ENCODE data around the gene TECPR2. TPM values are rescaled to one million over a fixed set of nuclear protein-coding genes. Genes with fewer than 3 reads are reported as not detected.

TECPR2 gene
- total and polyA plus RNA-seq, 10 of the 15 experiments (the other 5 are each of a cell fraction or from before 2014, with no cell fraction given): 0.15 to 10.0 (median 3.0) TPM

DNA sequence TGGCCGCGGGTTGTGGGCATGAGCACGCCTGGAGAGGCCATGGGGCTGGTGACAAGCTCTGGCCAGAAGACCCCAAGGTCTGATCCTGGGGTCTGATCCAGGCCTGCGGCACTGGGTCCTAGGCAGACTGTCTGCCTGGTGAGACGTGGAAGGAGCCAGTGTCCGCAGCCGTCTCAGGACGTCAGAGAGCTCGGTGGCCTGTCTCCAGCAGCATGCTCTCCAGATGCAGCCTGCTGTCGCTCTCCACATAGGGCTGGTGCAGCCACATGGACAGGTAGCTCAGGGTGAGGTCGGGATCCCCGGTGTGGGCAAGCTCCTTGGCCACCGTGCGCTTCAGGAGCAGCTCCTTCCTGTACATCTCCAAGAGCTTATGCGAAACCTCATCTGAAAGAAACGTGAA is 14.4 kb upstream of the TECPR2 start:
- H3K4me3 ChIP-seq: no peak overlapping the region
- RAD21 ChIA-PET (ENCODE audit: unreplicated experiment): no interaction called here
- TF ChIP-seq MXI1 (IDR thresholded peaks at IDR 0.05; ENCODE audit: low read depth, low read length) (no peak), EZH2 (IDR thresholded peaks at IDR 0.05; ENCODE audit: borderline replicate concordance, control insufficient read depth, low read depth, low read length) (no peak), CREM (IDR thresholded peaks at IDR 0.05; ENCODE audit: low read depth) (no peak), ATF7 (IDR thresholded peaks at IDR 0.05; ENCODE audit: low read depth) (no peak), MYC (IDR thresholded peaks at IDR 0.05; ENCODE audit: insufficient read depth, insufficient read length, insufficient replicate concordance, low read length, severe bottlenecking) (no peak)
- TF ChIP-seq, protein P1, sequence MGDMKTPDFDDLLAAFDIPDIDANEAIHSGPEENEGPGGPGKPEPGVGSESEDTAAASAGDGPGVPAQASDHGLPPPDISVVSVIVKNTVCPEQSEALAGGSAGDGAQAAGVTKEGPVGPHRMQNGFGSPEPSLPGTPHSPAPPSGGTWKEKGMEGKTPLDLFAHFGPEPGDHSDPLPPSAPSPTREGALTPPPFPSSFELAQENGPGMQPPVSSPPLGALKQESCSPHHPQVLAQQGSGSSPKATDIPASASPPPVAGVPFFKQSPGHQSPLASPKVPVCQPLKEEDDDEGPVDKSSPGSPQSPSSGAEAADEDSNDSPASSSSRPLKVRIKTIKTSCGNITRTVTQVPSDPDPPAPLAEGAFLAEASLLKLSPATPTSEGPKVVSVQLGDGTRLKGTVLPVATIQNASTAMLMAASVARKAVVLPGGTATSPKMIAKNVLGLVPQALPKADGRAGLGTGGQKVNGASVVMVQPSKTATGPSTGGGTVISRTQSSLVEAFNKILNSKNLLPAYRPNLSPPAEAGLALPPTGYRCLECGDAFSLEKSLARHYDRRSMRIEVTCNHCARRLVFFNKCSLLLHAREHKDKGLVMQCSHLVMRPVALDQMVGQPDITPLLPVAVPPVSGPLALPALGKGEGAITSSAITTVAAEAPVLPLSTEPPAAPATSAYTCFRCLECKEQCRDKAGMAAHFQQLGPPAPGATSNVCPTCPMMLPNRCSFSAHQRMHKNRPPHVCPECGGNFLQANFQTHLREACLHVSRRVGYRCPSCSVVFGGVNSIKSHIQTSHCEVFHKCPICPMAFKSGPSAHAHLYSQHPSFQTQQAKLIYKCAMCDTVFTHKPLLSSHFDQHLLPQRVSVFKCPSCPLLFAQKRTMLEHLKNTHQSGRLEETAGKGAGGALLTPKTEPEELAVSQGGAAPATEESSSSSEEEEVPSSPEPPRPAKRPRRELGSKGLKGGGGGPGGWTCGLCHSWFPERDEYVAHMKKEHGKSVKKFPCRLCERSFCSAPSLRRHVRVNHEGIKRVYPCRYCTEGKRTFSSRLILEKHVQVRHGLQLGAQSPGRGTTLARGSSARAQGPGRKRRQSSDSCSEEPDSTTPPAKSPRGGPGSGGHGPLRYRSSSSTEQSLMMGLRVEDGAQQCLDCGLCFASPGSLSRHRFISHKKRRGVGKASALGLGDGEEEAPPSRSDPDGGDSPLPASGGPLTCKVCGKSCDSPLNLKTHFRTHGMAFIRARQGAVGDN (IDR thresholded peaks at IDR 0.05): no peak
- H2AFZ ChIP-seq (ENCODE audit: control insufficient read depth, low read depth, low read length): no peak overlapping the region
- no peaks in the 10 kb centered on the region; the same call in 1 of the 2 replicates for H3K4me1 ChIP-seq (ENCODE audit: control insufficient read depth, insufficient read depth, low read length)
- WGBS (ENCODE audit: insufficient coverage, insufficient replicate concordance, low lambda C conversion rate, missing lambda C conversion rate): 91% methylated on average over 16 of the region's 16 CpGs
- no peak overlapping the region for H3K27ac ChIP-seq (ENCODE audit: control insufficient read depth, insufficient read depth)
- no peak overlapping the region for H3K9ac ChIP-seq (ENCODE audit: control insufficient read depth, insufficient read depth, low read length)
- no peak for FAIRE-seq
- H3K27me3 ChIP-seq (replicated peaks in 1 of 2; ENCODE audit: control insufficient read depth in 2 of 2, insufficient read depth in 2 of 2, low read length in 1 of 2): no peaks in the 10 kb centered on the region
- in situ Hi-C loops (cut with MboI): no loop called here
- no peaks in the 10 kb centered on the region for H3K9me3 ChIP-seq (replicated peaks; ENCODE audit: control insufficient read depth, insufficient read depth, low read length)
- no peak for ATAC-seq
- POLR2A ChIA-PET: interaction anchor here (1.2 kb wide), 1 partner anchor 14 kb away, joined by 4 read pairs; no protein-coding TSS in a partner anchor
- CTCF ChIA-PET: no interaction called here
- H3K36me3 ChIP-seq (ENCODE audit: control insufficient read depth in 2 of 2, insufficient read depth in 2 of 2, low read length in 1 of 2): peaks cover 0 to 12% of the 10 kb centered on the region in 2 experiments; a peak in 3 of 4 replicates
- no peaks in the 10 kb centered on the region for H3K79me2 ChIP-seq (ENCODE audit: control insufficient read depth, insufficient read depth, low read length)
- no TSS peak for BruUV-seq (replicated peaks)
- no peak for DNase-seq (ENCODE audit: low read depth, low spot score)
- H3K4me2 ChIP-seq (ENCODE audit: control insufficient read depth, insufficient read depth): no peak overlapping the region
- SMC1A ChIA-PET (ENCODE audit: uncharacterized antibody, unreplicated experiment): interaction anchor here (0.8 to 1.2 kb wide), 2 partner anchors 8 to 13 kb away, joined by 3 read pairs; no protein-coding TSS in a partner anchor
- intact Hi-C loops (cut with micrococcal nuclease; ENCODE audit: unreplicated experiment): no loop called here
- H4K20me1 ChIP-seq (ENCODE audit: control insufficient read depth, insufficient read depth): no peaks in the 10 kb centered on the region

All from GM12878 (cell line).